ENCODE data around the gene BRINP3. TPM values are rescaled to one million over a fixed set of nuclear protein-coding genes. Genes with fewer than 3 reads are reported as not detected.

BRINP3 gene
- total and polyA plus RNA-seq, 4 donors: 0.06 to 19.8 (median 0.64) TPM

GRCh38 chr1:190196020-190196419, 281.6 kb downstream of the BRINP3 start:
- no peak for ATAC-seq (ENCODE audit: insufficient read depth, low FRiP score)

DNA sequence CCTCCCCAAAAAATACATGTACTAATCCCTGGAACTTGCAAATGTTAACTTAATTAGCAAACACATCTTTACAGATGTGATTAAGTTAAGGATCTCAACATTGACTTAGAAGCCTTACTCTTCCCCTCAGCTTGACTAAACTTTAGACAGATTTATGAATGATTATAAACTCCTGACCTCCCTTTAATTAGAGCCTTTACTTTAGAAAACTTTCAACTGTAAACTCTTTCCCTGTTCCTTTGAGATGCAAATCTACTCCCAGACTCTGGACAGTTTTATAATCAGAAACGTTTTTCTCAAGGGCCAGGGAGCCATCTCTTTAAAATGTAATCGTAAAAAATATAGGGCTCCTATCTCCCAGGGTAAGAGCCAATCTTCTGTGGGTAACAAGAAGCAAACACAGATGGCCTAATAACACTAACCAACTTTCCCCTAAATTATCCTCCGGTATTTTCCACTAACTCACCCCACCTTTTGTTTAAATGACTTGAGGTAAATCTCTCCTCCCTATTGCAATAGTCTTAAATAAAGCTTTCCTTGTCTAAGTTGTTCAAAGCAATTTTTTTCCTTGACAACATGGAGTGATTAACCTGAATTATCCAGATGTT, 284.1 kb downstream of the BRINP3 start:
- TF ChIP-seq CTCF (IDR thresholded peaks at IDR 0.05; ENCODE audit: control extremely low read depth, extremely low read depth): no peak
- 41 to 45% methylated on average over 3 of the region's 3 CpGs for WGBS, 2 donors
- H3K4me3 ChIP-seq: no peak overlapping the region
- peaks cover 0 to 16% (median 0%) of the 10 kb centered on the region in 5 donors for H3K4me1 ChIP-seq (ENCODE audit: control insufficient read depth in 5 of 5, insufficient read depth in 5 of 5, low read length in 5 of 5)
- no peak overlapping the region for H3K27ac ChIP-seq (ENCODE audit: low read depth in 1 of 2, low read length in 1 of 2)
- no peak overlapping the region for H3K9ac ChIP-seq (ENCODE audit: insufficient read depth in 1 of 2, low read length in 2 of 2)
- ATAC-seq (ENCODE audit: insufficient read depth, low FRiP score) (no peak), DNase-seq (no peak)
- H3K27me3 ChIP-seq (ENCODE audit: control insufficient read depth in 3 of 3, insufficient read depth in 3 of 3, low read length in 2 of 3): no peaks in the 10 kb centered on the region
- peaks cover 0 to 7% (median 0%) of the 10 kb centered on the region in 4 donors for H3K9me3 ChIP-seq (ENCODE audit: control insufficient read depth in 4 of 4, insufficient read depth in 3 of 4, low read length in 3 of 4)
- H3K36me3 ChIP-seq (ENCODE audit: control insufficient read depth in 4 of 4, insufficient read depth in 4 of 4, low read length in 4 of 4): no peaks in the 10 kb centered on the region

More at GRCh38 chr1:190196020-190196419, 281.6 kb downstream of the BRINP3 start:
- no peak for TF ChIP-seq CTCF (IDR thresholded peaks at IDR 0.05; ENCODE audit: control extremely low read depth, extremely low read depth)
- Histone ChIP-seq H3K9ac (ENCODE audit: insufficient read depth in 1 of 2, low read length in 2 of 2) (no peak overlapping the region), H3K4me3 (no peak overlapping the region), H3K4me1 (ENCODE audit: control insufficient read depth in 5 of 5, insufficient read depth in 5 of 5, low read length in 5 of 5) (peaks cover 0 to 16% (median 0%) of the 10 kb centered on the region in 5 donors), H3K36me3 (ENCODE audit: control insufficient read depth in 4 of 4, insufficient read depth in 4 of 4, low read length in 4 of 4) (no peaks in the 10 kb centered on the region), H3K9me3 (ENCODE audit: control insufficient read depth in 4 of 4, insufficient read depth in 3 of 4, low read length in 3 of 4) (peaks cover 0 to 3% (median 0%) of the 10 kb centered on the region in 4 donors), H3K27ac (ENCODE audit: low read depth in 1 of 2, low read length in 1 of 2) (no peak overlapping the region), H3K27me3 (ENCODE audit: control insufficient read depth in 3 of 3, insufficient read depth in 3 of 3, low read length in 2 of 3) (no peaks in the 10 kb centered on the region)
- no peak for DNase-seq

GRCh38 chr1:190192627-190193026, 285.0 kb downstream of the BRINP3 start:
- Histone ChIP-seq H3K9ac (ENCODE audit: insufficient read depth in 1 of 2, low read length in 2 of 2) (no peak overlapping the region), H3K27me3 (ENCODE audit: control insufficient read depth in 3 of 3, insufficient read depth in 3 of 3, low read length in 2 of 3) (no peaks in the 10 kb centered on the region), H3K27ac (ENCODE audit: low read depth in 1 of 2, low read length in 1 of 2) (no peak overlapping the region), H3K9me3 (ENCODE audit: control insufficient read depth in 4 of 4, insufficient read depth in 3 of 4, low read length in 3 of 4) (peaks cover 0 to 5% (median 0%) of the 10 kb centered on the region in 4 donors), H3K4me1 (ENCODE audit: control insufficient read depth in 5 of 5, insufficient read depth in 5 of 5, low read length in 5 of 5) (peaks cover 0 to 16% (median 0%) of the 10 kb centered on the region in 5 donors), H3K36me3 (ENCODE audit: control insufficient read depth in 4 of 4, insufficient read depth in 4 of 4, low read length in 4 of 4) (no peaks in the 10 kb centered on the region), H3K4me3 (no peak overlapping the region)
- 72 to 77% methylated on average over 2 of the region's 2 CpGs for WGBS, 2 donors
- ATAC-seq (ENCODE audit: insufficient read depth, low FRiP score) (no peak), DNase-seq (peak in 1 of 3 donors; percentile 11)
- TF ChIP-seq CTCF (IDR thresholded peaks at IDR 0.05; ENCODE audit: control extremely low read depth, extremely low read depth): no peak

GRCh38 chr1:190183588-190183987, 294.1 kb downstream of the BRINP3 start:
- H3K27me3 ChIP-seq (ENCODE audit: control insufficient read depth in 3 of 3, insufficient read depth in 3 of 3, low read length in 2 of 3): no peaks in the 10 kb centered on the region
- H3K9me3 ChIP-seq (ENCODE audit: control insufficient read depth in 4 of 4, insufficient read depth in 3 of 4, low read length in 3 of 4): no peaks in the 10 kb centered on the region
- DNase-seq (no peak), ATAC-seq (ENCODE audit: insufficient read depth, low FRiP score) (no peak)
- no peaks in the 10 kb centered on the region for H3K4me1 ChIP-seq (ENCODE audit: control insufficient read depth in 5 of 5, insufficient read depth in 5 of 5, low read length in 5 of 5)
- no peak overlapping the region for H3K27ac ChIP-seq (ENCODE audit: low read depth in 1 of 2, low read length in 1 of 2)
- TF ChIP-seq CTCF (IDR thresholded peaks at IDR 0.05; ENCODE audit: control extremely low read depth, extremely low read depth): no peak
- no peak overlapping the region for H3K4me3 ChIP-seq
- H3K36me3 ChIP-seq (ENCODE audit: control insufficient read depth in 4 of 4, insufficient read depth in 4 of 4, low read length in 4 of 4): no peaks in the 10 kb centered on the region
- H3K9ac ChIP-seq (ENCODE audit: insufficient read depth in 1 of 2, low read length in 2 of 2): no peak overlapping the region
- 0 to 35% methylated on average over 1 of the region's 1 CpG for WGBS, 2 donors

Data from lung (tissue), 12 donors.